Measurements from ENCODE around the gene LRRC45.

The LRRC45 gene

DNA sequence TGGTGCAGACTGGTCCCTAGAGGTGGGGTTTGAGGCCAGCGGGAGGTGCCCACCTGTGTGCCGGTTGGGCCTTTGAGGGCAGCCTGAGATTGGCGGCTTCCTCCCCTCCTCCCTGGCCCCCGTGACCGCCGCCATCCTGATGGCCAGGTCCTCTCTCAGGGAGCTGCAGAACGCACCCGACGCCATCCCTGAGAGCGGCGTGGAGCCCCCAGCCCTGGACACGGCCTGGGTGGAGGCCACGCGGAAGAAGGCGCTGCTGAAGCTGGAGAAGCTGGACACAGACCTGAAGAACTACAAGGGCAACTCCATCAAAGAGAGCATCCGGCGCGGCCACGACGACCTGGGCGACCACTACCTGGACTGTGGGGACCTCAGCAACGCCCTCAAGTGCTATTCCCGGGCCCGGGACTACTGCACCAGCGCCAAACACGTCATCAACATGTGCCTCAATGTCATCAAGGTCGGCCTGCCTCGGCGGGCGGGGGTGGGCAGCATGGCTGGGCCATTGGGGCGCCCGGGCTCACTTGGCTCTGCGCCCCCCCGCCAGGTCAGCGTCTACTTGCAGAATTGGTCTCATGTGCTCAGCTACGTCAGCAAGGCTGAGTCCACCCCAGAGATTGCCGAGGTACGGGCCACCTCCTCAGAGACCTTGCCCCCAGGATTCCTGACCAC is 31.4 kb downstream of the LRRC45 start:
- TF ChIP-seq ZNF8 (CRISPR knock-in tag; IDR thresholded peaks at IDR 0.05) (no peak), SNAI2 (CRISPR knock-in tag; IDR thresholded peaks at IDR 0.05) (no peak), ZC3H10 (CRISPR knock-in tag; IDR thresholded peaks at IDR 0.05) (no peak), PATZ1 (CRISPR knock-in tag; IDR thresholded peaks at IDR 0.05; ENCODE audit: borderline replicate concordance) (no peak), ZNF70 (CRISPR knock-in tag; IDR thresholded peaks at IDR 0.05) (no peak), ESRRG (CRISPR knock-in tag; IDR thresholded peaks at IDR 0.05) (no peak), OSR1 (CRISPR knock-in tag; IDR thresholded peaks at IDR 0.05) (no peak), PPARA (CRISPR knock-in tag; IDR thresholded peaks at IDR 0.05; ENCODE audit: borderline replicate concordance) (no peak), POU6F1 (CRISPR knock-in tag; IDR thresholded peaks at IDR 0.05; ENCODE audit: borderline replicate concordance, low read depth) (no peak), ZFP30 (CRISPR knock-in tag; IDR thresholded peaks at IDR 0.05) (no peak), ISL1 (CRISPR knock-in tag; IDR thresholded peaks at IDR 0.05) (no peak), BACH2 (CRISPR knock-in tag; IDR thresholded peaks at IDR 0.05; ENCODE audit: borderline replicate concordance) (no peak), ZNF565 (CRISPR knock-in tag; conservative IDR thresholded peaks at IDR 0.05; ENCODE audit: low read depth) (no peak), RARB (CRISPR knock-in tag; IDR thresholded peaks at IDR 0.05) (no peak), CREB5 (CRISPR knock-in tag; IDR thresholded peaks at IDR 0.05; ENCODE audit: low read depth) (no peak), ARNTL (CRISPR knock-in tag; IDR thresholded peaks at IDR 0.05; ENCODE audit: borderline replicate concordance, low read depth) (no peak), TOX (CRISPR knock-in tag; IDR thresholded peaks at IDR 0.05; ENCODE audit: borderline replicate concordance) (no peak), GLIS3 (CRISPR knock-in tag; IDR thresholded peaks at IDR 0.05) (no peak)
- TF ChIP-seq, protein P1, sequence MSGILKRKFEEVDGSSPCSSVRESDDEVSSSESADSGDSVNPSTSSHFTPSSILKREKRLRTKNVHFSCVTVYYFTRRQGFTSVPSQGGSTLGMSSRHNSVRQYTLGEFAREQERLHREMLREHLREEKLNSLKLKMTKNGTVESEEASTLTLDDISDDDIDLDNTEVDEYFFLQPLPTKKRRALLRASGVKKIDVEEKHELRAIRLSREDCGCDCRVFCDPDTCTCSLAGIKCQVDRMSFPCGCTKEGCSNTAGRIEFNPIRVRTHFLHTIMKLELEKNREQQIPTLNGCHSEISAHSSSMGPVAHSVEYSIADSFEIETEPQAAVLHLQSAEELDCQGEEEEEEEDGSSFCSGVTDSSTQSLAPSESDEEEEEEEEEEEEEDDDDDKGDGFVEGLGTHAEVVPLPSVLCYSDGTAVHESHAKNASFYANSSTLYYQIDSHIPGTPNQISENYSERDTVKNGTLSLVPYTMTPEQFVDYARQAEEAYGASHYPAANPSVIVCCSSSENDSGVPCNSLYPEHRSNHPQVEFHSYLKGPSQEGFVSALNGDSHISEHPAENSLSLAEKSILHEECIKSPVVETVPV (CRISPR knock-in tag; IDR thresholded peaks at IDR 0.05): no peak
- TF ChIP-seq, protein P2, sequence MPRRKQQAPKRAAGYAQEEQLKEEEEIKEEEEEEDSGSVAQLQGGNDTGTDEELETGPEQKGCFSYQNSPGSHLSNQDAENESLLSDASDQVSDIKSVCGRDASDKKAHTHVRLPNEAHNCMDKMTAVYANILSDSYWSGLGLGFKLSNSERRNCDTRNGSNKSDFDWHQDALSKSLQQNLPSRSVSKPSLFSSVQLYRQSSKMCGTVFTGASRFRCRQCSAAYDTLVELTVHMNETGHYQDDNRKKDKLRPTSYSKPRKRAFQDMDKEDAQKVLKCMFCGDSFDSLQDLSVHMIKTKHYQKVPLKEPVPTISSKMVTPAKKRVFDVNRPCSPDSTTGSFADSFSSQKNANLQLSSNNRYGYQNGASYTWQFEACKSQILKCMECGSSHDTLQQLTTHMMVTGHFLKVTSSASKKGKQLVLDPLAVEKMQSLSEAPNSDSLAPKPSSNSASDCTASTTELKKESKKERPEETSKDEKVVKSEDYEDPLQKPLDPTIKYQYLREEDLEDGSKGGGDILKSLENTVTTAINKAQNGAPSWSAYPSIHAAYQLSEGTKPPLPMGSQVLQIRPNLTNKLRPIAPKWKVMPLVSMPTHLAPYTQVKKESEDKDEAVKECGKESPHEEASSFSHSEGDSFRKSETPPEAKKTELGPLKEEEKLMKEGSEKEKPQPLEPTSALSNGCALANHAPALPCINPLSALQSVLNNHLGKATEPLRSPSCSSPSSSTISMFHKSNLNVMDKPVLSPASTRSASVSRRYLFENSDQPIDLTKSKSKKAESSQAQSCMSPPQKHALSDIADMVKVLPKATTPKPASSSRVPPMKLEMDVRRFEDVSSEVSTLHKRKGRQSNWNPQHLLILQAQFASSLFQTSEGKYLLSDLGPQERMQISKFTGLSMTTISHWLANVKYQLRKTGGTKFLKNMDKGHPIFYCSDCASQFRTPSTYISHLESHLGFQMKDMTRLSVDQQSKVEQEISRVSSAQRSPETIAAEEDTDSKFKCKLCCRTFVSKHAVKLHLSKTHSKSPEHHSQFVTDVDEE (CRISPR knock-in tag; IDR thresholded peaks at IDR 0.05): no peak
- ATAC-seq: no peak

GRCh38 chr17:82055023-82055964 is 32.2 kb downstream of the LRRC45 start:
- no peak for TF ChIP-seq ARNTL (CRISPR knock-in tag; IDR thresholded peaks at IDR 0.05; ENCODE audit: borderline replicate concordance, low read depth)
- TF ChIP-seq ZFP30 (CRISPR knock-in tag; IDR thresholded peaks at IDR 0.05): no peak
- no peak for TF ChIP-seq BACH2 (CRISPR knock-in tag; IDR thresholded peaks at IDR 0.05; ENCODE audit: borderline replicate concordance)
- TF ChIP-seq, protein P2 (CRISPR knock-in tag; IDR thresholded peaks at IDR 0.05): no peak
- no peak for TF ChIP-seq CREB5 (CRISPR knock-in tag; IDR thresholded peaks at IDR 0.05; ENCODE audit: low read depth)
- no peak for TF ChIP-seq TCF4 (CRISPR knock-in tag; IDR thresholded peaks at IDR 0.05; ENCODE audit: borderline replicate concordance)
- no peak for TF ChIP-seq ZNF8 (CRISPR knock-in tag; IDR thresholded peaks at IDR 0.05)
- no peak for ATAC-seq
